Fibroblast of skin of left quadriceps (primary cell): ENCODE measurements around the gene THPO.

Experiments used
- DNase-seq, 2 experiments: peaks; one replicate each; pipeline ENCODE4 v3.0.0-alpha.2; 2013; ENCODE audit warnings: low read depth in 2 of 2

The THPO gene

DNA sequence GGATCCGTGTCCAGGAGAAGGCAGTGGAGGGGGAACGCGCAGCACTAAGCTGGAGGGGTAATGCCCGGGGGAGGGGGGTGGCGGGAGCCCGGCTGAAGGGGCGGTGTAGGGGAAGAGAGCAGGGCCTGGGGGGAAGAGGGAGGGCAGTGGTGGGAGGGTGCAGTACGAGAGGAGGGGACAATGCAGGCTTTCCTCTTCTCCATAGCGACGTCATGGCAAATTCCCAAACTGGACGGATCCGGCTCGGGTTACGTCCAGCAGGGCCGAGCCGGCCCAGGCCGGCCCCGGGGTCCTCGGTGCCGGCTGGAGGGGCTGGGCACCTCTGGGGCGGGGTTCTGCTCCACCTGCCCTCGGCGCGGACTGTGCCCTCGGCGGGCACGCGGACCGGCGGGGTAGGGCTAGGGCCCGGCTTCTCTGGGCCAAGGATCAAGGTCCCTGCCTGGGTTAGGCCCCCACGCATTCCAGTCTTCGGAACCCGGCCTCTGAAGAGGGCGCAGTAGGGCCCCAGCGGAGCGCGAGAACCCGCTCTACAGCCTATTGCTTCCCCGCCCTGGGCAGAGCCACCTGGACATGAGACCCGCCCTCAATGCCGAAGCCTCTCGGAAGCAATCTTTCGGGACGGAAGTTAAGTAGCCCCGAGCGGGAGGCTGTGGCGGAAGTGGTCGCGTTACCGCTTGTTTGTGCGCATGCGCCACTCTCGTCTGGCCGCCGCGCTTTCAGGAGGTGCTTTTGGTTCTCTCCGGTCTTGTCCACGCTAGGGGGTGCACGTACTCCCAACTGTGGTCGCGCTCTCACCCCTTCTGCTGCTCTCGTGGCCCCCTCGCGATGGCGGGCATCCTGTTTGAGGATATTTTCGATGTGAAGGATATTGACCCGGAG is 15.1 kb downstream of the THPO start:
- peak; percentile 93 to 94 for DNase-seq

DNA sequence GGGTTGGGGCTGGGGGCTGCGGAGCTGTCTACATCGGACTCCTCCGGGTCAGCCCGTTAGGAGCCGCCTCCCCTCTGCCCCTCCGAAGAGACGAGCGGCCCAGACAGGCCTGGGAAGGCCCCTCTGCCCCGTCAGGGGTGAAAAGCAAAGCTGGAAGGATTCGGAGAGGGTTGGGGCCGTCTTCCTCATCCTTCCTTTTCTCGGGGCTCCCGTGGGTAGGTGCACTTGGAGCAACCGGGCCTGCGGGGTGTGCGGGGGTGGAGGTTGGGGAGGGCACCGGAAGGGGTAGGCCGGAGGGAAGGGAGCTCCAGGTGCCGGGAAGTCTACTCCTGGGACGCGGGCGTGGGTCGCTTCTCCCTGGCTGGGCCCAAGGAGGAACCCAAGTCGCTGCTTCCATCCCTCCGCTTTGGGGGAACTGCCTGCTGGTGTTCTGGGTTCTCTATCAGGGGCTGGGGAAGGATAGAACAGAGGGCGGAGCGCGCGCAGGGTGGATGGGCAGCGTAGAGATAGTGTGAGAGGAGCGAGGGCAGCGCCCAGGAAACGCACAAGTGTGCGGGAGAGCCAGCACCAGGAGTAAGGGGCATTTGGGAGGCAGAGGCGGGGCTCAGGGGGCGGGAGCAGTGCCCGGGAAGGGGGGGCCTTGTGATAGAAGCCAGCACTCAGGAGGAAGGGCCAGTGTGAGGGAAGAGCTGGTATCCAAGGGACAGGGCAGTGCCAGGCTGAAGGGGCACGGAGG is 15.9 kb downstream of the THPO start:
- DNase-seq, result no peak

DNA sequence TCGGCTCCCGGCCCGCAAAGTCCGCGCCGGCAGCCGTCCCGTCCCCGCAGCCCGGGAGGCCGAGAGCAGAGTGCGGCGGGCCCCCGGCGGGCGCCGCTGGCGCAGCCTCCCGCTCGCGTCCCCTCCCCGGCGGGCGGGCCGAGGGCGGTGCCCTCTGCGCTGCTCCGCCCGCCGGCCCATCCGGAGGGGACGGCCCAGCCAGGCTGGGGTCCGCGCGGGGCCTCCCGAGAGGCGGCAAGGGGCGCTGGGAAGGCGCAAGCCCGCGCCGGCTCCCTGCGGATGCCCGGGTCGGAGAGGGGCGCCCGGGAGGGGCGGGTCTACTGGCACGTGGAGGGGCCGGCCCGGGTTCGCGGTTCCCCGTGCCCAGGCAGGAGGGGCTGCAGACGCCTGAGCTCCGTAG is 16.5 kb downstream of the THPO start, which contains the start of the genes CLCN2 and POLR2H:
CLCN2 (minus strand) TSS at position 74 of the 400 bp plus-strand sequence. CDS start 126 bp downstream, outside the sequence.
POLR2H (plus strand) TSS at position 179 of the 400 bp plus-strand sequence. CDS start 1,783 bp downstream, outside the sequence.
- DNase-seq, result no peak

DNA sequence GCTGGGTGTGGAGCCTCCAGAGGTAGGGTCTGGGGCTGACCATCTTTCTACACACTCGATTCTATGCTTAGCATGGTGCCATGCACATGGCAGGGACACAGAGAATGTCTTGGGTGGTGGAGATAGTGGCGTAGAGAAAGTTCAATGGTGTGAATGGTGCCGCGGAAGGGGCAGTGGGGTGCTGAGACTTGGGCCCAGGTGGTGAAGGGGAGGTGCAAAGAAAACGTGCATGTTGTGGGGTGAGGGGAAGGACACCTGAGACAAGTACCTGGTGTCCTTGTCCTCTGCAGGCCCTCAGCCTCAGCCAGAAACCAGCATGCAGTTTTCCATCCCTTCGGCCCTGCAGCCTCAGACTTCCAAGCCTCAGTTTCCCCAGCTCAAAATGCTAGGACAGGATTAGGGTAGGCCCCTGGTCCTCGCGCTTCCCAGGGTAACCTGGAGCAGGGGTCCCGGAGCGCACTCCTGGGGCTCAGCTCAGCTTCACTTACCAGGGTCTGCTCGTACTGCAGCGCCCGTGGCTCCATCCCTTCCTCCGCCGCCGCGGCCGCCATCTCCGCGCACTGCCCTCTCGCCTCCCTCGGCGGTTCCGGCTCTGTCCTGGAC is 17.0 kb downstream of the THPO start:
- no peak for DNase-seq

DNA sequence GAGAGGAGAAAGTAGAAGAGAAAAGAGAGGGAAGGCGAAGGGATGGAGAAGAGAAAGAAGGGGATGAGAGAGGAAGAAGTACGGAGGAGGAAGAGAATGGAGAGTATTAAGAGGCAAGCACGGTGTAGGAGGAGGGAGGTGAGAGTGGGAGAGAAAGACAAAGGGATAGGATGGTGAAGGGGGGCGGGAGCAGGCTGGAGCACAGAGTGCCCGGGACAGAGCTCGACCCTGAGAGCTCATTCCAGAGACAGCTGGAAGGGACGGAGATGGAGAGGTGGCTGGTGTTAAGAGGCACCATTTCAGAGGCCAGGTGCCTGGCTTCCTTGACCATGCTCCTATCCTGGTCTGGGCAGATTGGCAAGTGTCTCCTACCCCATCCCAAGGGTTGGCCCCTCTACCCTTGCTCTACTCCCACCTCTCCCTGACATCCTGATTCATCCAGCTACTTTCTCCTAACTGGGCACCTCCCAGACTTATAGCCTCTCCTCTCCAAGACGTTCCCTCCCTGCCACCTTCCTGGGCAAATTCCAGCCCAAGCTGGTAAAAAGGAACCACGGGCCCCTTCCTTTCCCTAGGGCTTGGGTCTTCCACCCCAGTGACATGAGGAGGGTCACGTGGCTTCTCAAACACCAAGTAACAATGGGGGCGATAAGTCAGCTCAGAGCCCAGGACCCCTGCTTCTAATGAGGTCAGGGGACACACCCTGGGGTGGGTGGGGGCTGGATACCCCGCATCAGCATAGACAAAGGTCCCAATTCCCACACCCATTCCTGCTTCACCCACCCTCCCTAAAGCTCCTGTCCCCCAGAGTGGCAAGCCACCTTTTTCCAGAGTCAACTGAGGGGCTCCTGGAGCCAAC is 17.7 kb downstream of the THPO start:
- no peak for DNase-seq

DNA sequence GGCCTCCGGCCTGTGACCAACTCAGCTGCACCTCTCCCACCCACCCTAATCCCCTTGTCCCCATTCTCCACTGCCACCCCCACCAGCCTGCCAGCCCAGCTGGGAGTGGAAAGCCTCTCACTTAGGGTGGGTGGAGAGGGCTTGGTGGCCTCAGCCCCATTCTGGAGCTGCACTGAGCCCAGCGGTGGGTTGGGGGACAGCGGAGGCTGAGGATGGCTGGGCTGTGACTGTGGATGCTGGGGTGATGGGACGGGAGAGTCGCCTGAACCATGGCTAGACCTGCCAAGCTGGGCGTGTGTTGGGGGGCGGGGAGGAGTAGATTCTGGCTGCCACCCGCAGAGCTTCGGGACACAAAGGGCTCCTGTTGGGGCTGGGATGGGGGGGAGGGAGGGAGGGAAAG is 18.4 kb downstream of the THPO start:
- no peak for DNase-seq

DNA sequence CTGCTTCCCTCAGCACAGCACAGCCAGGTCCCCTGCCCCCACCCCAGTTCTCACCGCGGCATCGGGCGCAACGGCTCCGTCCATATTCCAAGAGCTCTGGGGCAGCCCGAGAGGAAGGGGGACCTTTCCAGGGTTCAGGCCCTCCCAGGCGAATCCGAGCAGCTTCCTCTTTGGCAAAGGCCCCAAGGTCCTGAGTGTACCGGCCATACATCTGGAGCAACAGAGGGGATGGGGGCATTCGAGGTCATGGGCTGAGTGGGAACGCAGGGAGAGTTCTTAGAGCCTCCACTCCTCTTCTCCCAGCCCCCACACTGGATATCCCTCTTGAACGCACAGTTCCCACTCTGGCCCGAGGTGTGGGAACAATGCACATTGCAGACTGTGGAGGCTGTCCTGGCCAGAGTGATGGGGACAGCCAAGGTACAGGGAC is 19.1 kb downstream of the THPO start:
- no peak for DNase-seq

DNA sequence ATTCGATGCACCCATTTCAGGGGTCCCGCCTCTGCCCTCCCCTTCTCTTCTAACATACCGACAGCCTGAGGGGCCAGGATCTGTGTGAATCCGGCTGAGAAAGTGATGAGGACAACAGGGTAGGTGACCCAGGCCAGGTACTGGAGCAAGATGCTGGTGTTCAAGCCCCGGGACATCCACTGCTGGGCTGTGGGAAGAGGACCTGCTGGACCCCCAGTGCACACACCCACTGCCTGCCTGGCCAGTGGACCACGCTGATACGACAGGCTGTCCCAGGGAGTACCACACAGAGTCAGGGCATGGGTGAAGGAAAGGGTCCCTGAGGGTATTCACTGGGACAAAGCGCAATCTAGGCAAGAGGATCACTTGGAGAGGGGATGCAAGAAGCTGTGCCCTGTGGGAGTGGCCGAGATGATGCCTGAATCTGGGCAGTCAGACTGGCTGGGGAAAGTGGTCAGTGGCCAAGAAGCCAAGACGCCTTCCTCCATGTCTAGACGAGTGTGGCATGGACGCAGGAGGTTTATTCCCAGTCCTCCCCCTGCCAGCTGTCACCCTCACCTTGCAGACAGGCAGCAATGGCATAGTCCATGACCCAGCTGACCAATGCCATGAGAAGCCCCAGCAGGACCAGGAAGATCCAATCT is 19.8 kb downstream of the THPO start:
- no peak for DNase-seq

DNA sequence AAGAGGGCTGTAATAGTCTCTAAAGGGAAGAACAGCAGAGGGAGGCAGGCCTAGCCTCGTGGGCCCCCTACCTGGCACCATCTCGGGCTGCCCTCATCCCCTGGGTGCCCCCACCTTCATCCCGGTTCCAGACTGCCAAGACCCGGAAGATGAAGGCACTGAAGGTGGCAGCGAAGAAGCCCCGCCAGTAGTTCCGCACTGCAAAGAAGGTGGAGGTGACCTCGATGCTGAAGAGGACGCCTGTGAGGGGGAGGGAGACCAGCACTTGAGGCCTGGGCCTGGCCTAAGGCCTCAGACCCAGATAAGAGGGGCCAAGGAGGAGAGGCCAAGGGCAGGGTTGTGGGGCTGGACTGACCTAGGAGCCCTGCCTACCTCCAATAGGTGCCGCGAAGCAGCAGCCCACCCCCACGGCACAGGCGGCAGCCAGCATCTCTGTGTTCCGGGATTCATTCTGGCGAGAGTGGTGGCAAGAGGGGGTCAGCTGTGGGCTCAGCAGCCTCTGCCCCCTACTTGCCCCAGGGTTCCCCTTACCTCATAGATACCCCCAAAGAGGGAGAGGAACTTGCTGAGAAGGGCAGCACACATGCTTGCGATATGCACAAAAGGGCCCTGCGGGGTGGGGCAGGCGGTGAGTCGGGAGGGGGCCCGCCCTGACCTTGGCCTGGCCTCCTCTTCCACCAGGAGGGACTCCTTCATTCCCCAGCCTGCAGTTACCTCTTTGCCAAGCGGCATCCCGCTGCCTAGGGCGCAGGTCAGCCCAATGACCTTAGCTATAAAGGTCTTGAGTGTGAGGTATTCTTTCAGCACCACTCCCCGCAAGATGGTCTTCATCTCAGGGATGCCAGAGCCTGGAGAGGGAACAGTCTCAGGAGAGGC is 20.5 kb downstream of the THPO start:
- DNase-seq, result no peak

DNA sequence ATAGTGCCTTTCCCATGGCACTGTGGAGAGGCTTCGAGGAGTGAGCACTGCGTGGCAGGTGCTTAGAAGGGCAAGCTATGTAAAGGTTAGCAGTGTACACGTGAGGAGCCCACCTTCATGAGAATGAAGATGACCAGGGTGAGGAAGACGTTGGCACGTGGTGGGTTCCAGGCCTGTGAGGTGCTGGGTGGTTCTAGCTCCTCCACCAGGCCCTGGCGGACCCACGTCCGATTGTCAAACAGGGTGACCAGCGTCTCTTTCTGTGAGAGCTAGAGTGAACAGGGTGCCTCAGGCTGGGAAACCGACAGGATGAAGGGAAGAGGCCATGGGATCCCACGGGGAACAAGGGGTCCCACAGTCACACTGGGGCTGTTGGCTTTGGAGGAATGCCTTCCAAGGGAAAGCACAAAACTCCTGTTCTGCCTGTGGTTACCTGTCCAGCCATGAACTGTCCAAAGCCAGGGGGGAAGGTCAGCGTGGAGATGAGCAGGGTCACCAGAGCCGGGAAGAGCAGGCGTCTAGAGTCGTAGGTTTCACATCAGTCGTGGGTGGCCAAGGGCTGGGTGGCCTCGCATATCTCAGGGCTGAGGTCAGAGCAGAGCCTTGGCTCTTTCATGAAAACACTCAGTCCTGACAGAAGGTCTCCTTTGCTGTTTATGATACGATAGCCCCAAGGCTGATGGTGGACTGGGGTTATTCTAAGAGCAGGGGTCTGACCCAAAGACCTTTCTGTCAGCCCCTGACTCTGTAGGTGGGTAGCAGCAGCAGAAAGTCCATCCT is 22.6 kb downstream of the THPO start:
- DNase-seq, result no peak

DNA sequence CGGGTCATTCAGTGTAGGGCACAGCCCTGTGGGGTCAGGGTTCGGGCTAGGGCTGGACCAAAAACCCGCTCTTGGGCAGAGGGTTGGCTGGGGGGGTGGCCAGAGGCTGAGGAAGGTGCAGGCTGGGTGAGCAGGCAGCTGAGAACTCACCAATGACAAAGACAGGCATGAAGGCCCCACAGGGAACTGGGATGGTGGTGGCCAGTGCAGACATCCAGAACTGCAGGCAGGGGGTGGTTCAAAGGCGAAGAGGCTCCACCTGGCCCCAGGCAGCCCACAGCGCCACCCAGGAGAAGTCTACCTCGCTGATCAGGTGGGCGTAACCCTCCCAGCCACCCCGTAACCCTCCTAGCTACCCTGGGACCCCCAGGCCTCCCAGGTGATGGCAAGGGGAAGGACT is 23.3 kb downstream of the THPO start:
- DNase-seq, result no peak

DNA sequence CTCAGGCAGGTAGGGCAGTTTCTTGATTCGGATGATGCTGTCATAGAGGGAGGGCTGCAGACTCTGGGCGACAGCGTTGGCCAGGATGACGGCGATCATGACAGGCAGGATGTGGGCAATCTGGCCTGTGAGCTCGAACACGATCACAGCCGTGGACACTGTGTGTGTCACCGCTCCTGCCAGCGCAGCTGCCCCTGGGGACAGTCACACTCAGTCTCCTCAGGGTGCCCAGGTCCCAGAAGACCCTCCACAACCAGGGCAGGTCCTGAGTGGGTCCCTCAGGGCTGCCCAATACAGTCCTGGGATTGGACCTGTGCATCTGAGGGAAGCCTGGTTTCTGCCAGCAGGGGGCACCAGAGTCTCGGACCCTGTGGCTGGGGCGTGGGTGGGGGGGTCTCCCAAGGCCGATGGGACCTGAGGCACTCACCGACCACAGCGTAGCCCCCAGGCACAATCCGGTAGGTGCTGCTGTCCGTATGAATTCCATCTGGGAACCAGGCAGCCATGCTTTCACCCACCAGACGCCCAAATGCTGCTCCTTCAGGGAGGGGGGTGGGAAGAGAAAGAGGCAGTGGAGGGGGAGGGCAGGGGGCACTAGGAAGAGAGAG is 23.8 kb downstream of the THPO start:
- DNase-seq, result no peak

DNA sequence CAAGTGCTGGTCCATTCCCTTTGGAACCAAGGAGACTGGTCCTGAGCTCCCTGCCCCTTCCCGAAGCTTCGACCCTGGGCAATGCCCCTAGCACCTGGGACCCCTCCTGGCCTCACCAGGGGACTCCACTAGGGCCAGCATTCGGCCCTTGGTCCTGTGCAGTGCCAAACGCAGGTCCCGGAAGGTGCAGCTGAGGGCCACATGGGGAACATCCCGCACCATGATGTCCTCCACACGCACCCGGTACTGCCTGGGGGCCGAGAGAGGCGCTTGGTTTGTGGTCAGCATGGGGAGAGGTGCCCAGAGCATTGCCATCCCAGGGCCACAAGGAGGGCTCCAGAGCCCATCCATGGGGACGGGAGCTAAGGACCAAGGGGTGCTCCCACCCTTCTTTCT is 24.5 kb downstream of the THPO start:
- DNase-seq, result no peak

DNA sequence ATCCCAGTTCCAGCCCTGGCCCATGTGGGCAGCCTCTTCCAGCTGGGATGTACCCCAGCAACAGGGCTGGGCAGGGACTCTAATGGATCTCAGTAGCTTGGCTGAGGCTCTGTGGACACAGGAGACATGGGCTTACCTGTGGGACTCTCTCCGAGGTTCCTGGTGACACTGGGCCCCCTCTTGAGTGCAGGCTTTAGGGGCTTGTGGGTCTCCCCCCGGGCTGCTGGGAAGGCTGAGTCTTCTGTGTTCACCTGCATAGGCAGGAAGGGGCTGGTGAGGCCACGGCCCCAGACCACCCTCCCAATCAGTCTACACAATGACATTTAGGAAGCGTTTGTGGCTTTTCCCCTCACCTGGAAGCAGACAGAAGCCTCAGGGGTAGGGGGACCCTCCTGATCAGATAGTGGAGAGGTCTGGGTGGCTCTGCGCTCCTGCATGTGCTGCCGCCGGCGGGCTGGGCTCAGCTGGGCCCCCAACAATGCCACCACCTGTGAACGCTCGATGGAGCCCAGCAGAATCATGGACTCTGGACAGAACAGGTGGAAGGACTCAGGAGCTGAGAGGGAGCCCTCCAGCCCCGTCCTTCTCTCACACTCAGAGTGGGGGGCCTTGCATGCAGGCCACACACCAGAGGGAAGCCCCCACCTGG is 25.0 kb downstream of the THPO start:
- no peak for DNase-seq

DNA sequence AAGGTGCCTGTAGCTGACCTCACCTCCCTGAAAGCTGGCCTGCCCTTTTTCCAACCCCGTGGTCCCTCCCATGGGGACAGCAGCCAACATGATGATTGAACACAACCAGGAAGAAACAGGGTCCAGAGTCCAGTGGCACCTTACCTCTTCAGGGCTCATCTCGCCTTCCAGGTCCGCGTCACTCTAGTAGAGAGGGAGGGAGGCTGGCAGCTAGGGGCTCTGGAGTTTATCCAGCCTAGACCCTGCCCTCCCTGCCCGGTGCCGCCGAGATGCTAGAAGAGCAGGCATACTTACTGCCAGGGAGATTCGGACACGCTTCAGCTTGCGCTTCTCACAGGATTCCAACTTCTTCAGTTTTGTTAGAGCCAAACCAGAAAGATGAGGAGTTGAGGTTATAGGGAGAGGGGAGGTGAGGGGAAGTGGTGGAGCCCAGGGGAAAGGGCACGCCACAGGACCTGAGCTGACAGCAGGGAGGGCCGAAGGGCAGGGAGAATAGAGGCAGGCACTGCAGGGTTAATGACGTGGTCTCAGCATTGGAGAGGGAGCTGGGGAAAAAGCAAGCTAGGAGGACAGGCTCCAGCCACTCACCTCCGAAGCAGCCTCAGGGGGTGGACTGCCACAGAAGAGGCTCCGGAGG is 25.7 kb downstream of the THPO start:
- no peak for DNase-seq

DNA sequence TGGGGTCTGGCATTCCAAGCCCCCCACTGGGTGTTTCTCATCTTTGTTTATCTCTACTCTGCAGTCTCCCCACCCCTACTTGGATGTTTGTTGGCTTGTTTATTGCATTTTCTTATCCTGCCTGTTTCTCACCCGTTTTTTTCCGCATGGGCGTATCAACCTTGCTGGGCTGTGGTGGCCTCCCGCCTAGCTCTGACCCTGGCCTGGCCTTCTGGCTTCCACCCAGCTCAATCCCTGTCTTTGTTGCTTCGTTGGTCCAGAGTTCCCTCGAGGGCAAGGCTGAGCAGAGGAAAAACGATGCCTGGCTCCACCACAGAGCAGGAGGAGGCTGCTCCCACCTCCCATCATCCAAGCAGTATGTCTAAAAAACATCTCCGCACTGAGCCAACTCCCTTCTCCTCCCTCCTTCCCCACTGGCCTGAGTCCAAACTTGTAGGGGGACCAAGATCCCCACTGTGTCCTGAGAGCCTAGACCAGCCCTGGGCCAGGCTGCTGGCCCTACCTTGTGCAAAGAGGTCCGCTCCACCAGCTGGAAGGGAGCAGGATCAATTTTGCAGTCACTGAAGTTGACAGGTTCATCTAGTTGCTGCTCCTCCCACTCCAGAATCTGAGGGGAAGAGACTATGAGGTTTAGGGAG is 26.4 kb downstream of the THPO start:
- no peak for DNase-seq

DNA sequence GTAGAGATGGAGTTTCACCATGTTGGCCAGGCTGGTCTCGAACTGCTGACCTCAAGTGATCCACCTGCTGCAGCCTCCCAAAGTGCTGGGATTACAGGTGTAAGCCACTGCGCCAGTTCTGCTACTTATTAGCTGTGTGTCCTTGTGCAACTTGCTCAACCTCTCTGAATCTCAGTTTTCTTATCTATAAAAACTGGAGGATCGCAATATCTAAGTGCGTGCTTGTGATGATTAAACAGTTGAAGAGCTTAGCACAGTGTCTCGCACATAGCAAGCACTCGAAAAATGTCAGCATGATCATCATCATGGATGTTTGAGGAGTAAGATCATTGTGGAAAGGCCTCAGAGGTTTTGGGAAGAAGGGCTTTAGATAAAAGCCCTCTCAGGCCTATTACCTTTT is 27.4 kb downstream of the THPO start:
- no peak for DNase-seq
